HepG2 (cell line): ENCODE data around the gene HAP1. TPM values are rescaled to one million over a fixed set of nuclear protein-coding genes. Genes with fewer than 3 reads are reported as not detected.

Experiments
- ATF7-NPFF ChIP-seq: sonication (generic); formaldehyde crosslinking; IDR thresholded peaks from 2 replicates; pipeline ENCODE4 v1.8.1; 2023; ENCODE audit warnings: mild to moderate bottlenecking, low read depth, missing genetic modification reagents, moderate library complexity
- CBX5 ChIP-seq: sonication (generic); formaldehyde crosslinking; IDR thresholded peaks from 2 replicates; pipeline ENCODE4 v1.4.0; 2020; ENCODE audit warnings: missing genetic modification reagents, borderline replicate concordance
- ELF4 ChIP-seq: sonication (generic); formaldehyde crosslinking; IDR thresholded peaks from 2 replicates; pipeline ENCODE4 v1.5.0; 2020; ENCODE audit warnings: missing genetic modification reagents, mild to moderate bottlenecking, moderate library complexity, borderline replicate concordance
- FOXA3 ChIP-seq: IDR thresholded peaks from 2 replicates; pipeline ENCODE4 v1.6.1; 2016; ENCODE audit warnings: missing genetic modification reagents, missing compliant biosample characterization
- HDAC2 ChIP-seq: sonication (generic); formaldehyde crosslinking; IDR thresholded peaks from 2 replicates; pipeline ENCODE4 v1.4.0; 2020; ENCODE audit warnings: missing genetic modification reagents
- HMG20A ChIP-seq: IDR thresholded peaks from 2 replicates; pipeline ENCODE4 v1.6.1; 2016; ENCODE audit warnings: borderline replicate concordance
- HMG20B ChIP-seq: conservative IDR thresholded peaks from 2 replicates; pipeline ENCODE4 v1.6.1; 2016; ENCODE audit warnings: missing genetic modification reagents, missing compliant biosample characterization
- IRF2 ChIP-seq: IDR thresholded peaks from 2 replicates; pipeline ENCODE4 v1.6.1; 2018; ENCODE audit warnings: missing genetic modification reagents, missing compliant biosample characterization
- KLF15 ChIP-seq: sonication (generic); formaldehyde crosslinking; IDR thresholded peaks from 2 replicates; pipeline ENCODE4 v1.8.1; 2023; ENCODE audit warnings: borderline replicate concordance, mild to moderate bottlenecking, inconsistent platforms, missing genetic modification reagents, mixed read lengths
- MAFG ChIP-seq: sonication (generic); formaldehyde crosslinking; IDR thresholded peaks from 2 replicates; pipeline ENCODE4 v1.5.1; 2020; ENCODE audit warnings: mild to moderate bottlenecking, missing genetic modification reagents
- MLLT10 ChIP-seq: sonication (generic); formaldehyde crosslinking; IDR thresholded peaks from 2 replicates; pipeline ENCODE4 v1.4.0; 2020; ENCODE audit warnings: missing genetic modification reagents
- NR0B2 ChIP-seq: sonication (generic); formaldehyde crosslinking; IDR thresholded peaks from 2 replicates; pipeline ENCODE4 v1.4.0; 2020; ENCODE audit warnings: mild to moderate bottlenecking, missing genetic modification reagents
- RCOR2 ChIP-seq: IDR thresholded peaks from 2 replicates; pipeline ENCODE4 v1.6.1; 2016; ENCODE audit warnings: missing biosample characterization, missing genetic modification reagents
- SNAPC2 ChIP-seq: sonication (generic); formaldehyde crosslinking; IDR thresholded peaks from 2 replicates; pipeline ENCODE4 v1.8.1; 2022; ENCODE audit warnings: mild to moderate bottlenecking, missing genetic modification reagents
- U2AF2 ChIP-seq: fragments of 200-400 bp; formaldehyde crosslinking; IDR thresholded peaks from 2 replicates; pipeline ENCODE4 v1.6.1; 2017; ENCODE audit warnings: low read depth, mild to moderate bottlenecking, low read length
- ZIK1 ChIP-seq: sonication (generic); formaldehyde crosslinking; IDR thresholded peaks from 2 replicates; pipeline ENCODE4 v1.5.0; 2020; ENCODE audit warnings: mild to moderate bottlenecking, low read depth, missing genetic modification reagents, borderline replicate concordance
- ZNF616 ChIP-seq: sonication (generic); formaldehyde crosslinking; IDR thresholded peaks from 2 replicates; pipeline ENCODE4 v1.5.0; 2020; ENCODE audit warnings: low read depth, mild to moderate bottlenecking, missing genetic modification reagents
- ZSCAN31 ChIP-seq: sonication (generic); formaldehyde crosslinking; IDR thresholded peaks from 2 replicates; pipeline ENCODE4 v1.5.0; 2020; ENCODE audit warnings: low read depth, mild to moderate bottlenecking, missing genetic modification reagents
- polyA plus RNA-seq, 8 experiments: library from polyadenylated mRNA; depleted of rRNA in 3 of 8; stranded (reverse) in 7 of 8; unstranded in 1 of 8; fragments of >200 nt; fragmentation: Illumina TruSeq in 4 of 8; extraction: Trizol in 4 of 8; gene quantifications; 2 replicates each; pipeline versions ENCODE4 v1.2.1 to v1.2.3, GENCODE V29; 2011 to 2016; ENCODE audit warnings: low read depth in 4 of 8, missing spikeins in 1 of 8, mixed read lengths in 1 of 8; ENCODE audit not compliant: insufficient read depth in 1 of 8
- total RNA-seq, 5 experiments: library from RNA; depleted of rRNA; stranded (reverse); fragments of >200 nt; fragmentation: Illumina TruSeq; extraction: Trizol; gene quantifications; 2 replicates each; pipeline ENCODE4 v1.2.3, GENCODE V29; 2016; ENCODE audit warnings: low read depth in 1 of 5
- TF ChIP-seq, protein P1 (sequence below): IDR thresholded peaks from 2 replicates; pipeline ENCODE4 v1.6.1; 2016
- TF ChIP-seq, protein P2 (sequence below): sonication (generic); formaldehyde crosslinking; IDR thresholded peaks from 2 replicates; pipeline ENCODE4 v1.4.0; 2020; ENCODE audit warnings: missing genetic modification reagents
- TF ChIP-seq, protein P3 (sequence below): sonication (generic); formaldehyde crosslinking; IDR thresholded peaks from 2 replicates; pipeline ENCODE4 v1.8.0; 2022; ENCODE audit warnings: mild to moderate bottlenecking, missing genetic modification reagents, moderate library complexity
- TF ChIP-seq, protein P4 (sequence below): sonication (generic); formaldehyde crosslinking; IDR thresholded peaks from 2 replicates; pipeline ENCODE4 v1.9.0; 2021; ENCODE audit warnings: missing genetic modification reagents, borderline replicate concordance
- TF ChIP-seq, protein P5 (sequence below): sonication (generic); formaldehyde crosslinking; IDR thresholded peaks from 2 replicates; pipeline ENCODE4 v1.8.0; 2022; ENCODE audit warnings: mild to moderate bottlenecking, missing genetic modification reagents, moderate library complexity

Gene HAP1
- total and polyA plus RNA-seq, 2 of the 13 experiments (the other 11 are each of a cell fraction or from before 2014, with no cell fraction given): 0.07 TPM

DNA sequence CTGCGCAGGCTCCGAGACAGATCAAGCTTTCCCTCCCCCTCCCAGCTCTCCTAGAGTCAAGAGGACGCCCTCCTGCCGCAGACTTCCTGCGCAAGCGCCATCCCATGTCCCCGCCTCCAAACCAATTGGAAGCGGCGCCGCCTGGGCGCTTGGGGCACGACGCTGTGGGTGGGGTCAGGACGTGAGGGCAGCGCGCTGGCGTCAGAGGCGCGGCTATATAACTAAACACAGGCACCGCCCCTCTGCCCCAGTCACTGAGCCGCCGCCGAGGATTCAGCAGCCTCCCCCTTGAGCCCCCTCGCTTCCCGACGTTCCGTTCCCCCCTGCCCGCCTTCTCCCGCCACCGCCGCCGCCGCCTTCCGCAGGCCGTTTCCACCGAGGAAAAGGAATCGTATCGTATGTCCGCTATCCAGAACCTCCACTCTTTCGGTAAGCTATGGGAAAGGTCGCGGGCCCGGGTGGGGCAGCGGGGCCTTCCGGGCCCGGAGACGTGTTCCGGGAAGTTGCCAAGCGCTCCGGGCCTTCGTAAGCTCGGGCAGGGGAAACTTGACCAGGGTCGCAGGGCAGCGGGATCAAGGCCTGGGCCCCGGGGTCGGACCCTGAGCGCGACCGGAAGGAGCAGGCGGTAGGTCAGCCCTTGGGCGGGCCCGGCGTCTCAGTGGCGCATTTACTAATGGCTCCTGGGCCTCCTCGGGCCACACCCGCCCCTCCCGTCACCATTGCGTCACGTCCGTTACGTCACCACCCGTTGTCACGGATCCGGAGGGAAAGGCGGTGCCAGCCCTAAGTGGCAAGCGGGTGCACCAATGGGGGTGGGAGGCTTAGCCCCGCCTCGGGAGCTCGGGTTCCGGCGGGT, 45.6 kb downstream of the HAP1 start, which contains the start of gene EIF1 (continued):
- TF ChIP-seq, protein P1, sequence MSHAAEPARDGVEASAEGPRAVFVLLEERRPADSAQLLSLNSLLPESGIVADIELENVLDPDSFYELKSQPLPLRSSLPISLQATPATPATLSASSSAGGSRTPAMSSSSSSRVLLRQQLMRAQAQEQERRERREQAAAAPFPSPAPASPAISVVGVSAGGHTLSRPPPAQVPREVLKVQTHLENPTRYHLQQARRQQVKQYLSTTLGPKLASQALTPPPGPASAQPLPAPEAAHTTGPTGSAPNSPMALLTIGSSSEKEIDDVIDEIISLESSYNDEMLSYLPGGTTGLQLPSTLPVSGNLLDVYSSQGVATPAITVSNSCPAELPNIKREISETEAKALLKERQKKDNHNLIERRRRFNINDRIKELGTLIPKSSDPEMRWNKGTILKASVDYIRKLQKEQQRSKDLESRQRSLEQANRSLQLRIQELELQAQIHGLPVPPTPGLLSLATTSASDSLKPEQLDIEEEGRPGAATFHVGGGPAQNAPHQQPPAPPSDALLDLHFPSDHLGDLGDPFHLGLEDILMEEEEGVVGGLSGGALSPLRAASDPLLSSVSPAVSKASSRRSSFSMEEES: no peak; the same call in 1 of the 2 replicates
- TF ChIP-seq, protein P2, sequence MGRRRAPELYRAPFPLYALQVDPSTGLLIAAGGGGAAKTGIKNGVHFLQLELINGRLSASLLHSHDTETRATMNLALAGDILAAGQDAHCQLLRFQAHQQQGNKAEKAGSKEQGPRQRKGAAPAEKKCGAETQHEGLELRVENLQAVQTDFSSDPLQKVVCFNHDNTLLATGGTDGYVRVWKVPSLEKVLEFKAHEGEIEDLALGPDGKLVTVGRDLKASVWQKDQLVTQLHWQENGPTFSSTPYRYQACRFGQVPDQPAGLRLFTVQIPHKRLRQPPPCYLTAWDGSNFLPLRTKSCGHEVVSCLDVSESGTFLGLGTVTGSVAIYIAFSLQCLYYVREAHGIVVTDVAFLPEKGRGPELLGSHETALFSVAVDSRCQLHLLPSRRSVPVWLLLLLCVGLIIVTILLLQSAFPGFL (CRISPR knock-in tag): no peak
- 0 out of 2 replicates have a peak, but pooled peaks have one; percentile 63 for TF ChIP-seq MLLT10
- no peak for TF ChIP-seq HMG20B
- TF ChIP-seq SNAPC2 (CRISPR knock-in tag): no peak
- TF ChIP-seq ELF4 (CRISPR knock-in tag): no peak; the same call in 1 of the 2 replicates
- no peak for TF ChIP-seq KLF15 (CRISPR knock-in tag)
- TF ChIP-seq, protein P3, sequence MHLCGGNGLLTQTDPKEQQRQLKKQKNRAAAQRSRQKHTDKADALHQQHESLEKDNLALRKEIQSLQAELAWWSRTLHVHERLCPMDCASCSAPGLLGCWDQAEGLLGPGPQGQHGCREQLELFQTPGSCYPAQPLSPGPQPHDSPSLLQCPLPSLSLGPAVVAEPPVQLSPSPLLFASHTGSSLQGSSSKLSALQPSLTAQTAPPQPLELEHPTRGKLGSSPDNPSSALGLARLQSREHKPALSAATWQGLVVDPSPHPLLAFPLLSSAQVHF: 0 out of 2 replicates have a peak, but pooled peaks have one; percentile 14
- peak; percentile 72 for TF ChIP-seq FOXA3 (CRISPR knock-in tag)
- peak; percentile 82; the same call in 1 of the 2 replicates for TF ChIP-seq CBX5 (CRISPR knock-in tag)
- TF ChIP-seq ZNF616: peak; percentile 92
- peak; percentile 74 for TF ChIP-seq IRF2 (CRISPR knock-in tag)
- no peak for TF ChIP-seq RCOR2 (CRISPR knock-in tag)
- no peak for TF ChIP-seq NR0B2 (CRISPR knock-in tag)
- peak; percentile 90 for TF ChIP-seq ZSCAN31 (CRISPR knock-in tag)
- TF ChIP-seq, protein P4, sequence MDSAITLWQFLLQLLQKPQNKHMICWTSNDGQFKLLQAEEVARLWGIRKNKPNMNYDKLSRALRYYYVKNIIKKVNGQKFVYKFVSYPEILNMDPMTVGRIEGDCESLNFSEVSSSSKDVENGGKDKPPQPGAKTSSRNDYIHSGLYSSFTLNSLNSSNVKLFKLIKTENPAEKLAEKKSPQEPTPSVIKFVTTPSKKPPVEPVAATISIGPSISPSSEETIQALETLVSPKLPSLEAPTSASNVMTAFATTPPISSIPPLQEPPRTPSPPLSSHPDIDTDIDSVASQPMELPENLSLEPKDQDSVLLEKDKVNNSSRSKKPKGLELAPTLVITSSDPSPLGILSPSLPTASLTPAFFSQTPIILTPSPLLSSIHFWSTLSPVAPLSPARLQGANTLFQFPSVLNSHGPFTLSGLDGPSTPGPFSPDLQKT (CRISPR knock-in tag): no peak
- TF ChIP-seq U2AF2: peak; percentile 38; the same call in 1 of the 2 replicates
- 0 out of 2 replicates have a peak, but pooled peaks have one; percentile 34 for TF ChIP-seq HMG20A
- TF ChIP-seq ATF7-NPFF: peak; percentile 23
- TF ChIP-seq ZIK1: peak; percentile 95; the same call in 1 of the 2 replicates
- TF ChIP-seq MAFG (CRISPR knock-in tag): no peak
- peak; percentile 78; the same call in 1 of the 2 replicates for TF ChIP-seq HDAC2 (CRISPR knock-in tag)
- TF ChIP-seq, protein P5, sequence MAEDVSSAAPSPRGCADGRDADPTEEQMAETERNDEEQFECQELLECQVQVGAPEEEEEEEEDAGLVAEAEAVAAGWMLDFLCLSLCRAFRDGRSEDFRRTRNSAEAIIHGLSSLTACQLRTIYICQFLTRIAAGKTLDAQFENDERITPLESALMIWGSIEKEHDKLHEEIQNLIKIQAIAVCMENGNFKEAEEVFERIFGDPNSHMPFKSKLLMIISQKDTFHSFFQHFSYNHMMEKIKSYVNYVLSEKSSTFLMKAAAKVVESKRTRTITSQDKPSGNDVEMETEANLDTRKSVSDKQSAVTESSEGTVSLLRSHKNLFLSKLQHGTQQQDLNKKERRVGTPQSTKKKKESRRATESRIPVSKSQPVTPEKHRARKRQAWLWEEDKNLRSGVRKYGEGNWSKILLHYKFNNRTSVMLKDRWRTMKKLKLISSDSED: peak; percentile 92; the same call in 1 of the 2 replicates
